Heart right ventricle (tissue), 16 donors: Measurements from ENCODE around the gene SRP14. TPM values are rescaled to one million over a fixed set of nuclear protein-coding genes. Genes with fewer than 3 reads are reported as not detected.

ENCODE experiments used
- ATAC-seq, 8 donors: fragments of 200-7000 bp; cut with Tn5 transposase; one replicate each; pipeline ENCODE4 v1.9.1; 2020; ENCODE audit warnings: mild to moderate bottlenecking in 8 of 8, moderate library complexity in 8 of 8, moderate number of reproducible peaks in 1 of 8
- DNase-seq, 2 donors: peaks; one replicate each; pipeline ENCODE4 v3.0.0-alpha.2; 2020
- H3K27ac ChIP-seq, 10 donors: fragments of 200-600 bp; sonication (generic) in 2 of 10; one replicate each; pipeline versions ENCODE4 v1.5.0 to v1.8.0; 2020 to 2022; ENCODE audit warnings: mild to moderate bottlenecking in 3 of 10
- H3K27me3 ChIP-seq, 7 donors: fragments of 200-600 bp; one replicate each; pipeline ENCODE4 v1.8.0; 2021 to 2022; ENCODE audit warnings: mild to moderate bottlenecking in 2 of 7
- H3K36me3 ChIP-seq, 9 donors: fragments of 200-600 bp; sonication (generic) in 1 of 9; one replicate each; pipeline versions ENCODE4 v1.5.0 to v1.8.0; 2020 to 2022; ENCODE audit warnings: mild to moderate bottlenecking in 2 of 9
- H3K4me1 ChIP-seq, 9 donors: fragments of 200-600 bp; sonication (generic) in 1 of 9; one replicate each; pipeline versions ENCODE4 v1.5.0 to v1.8.0; 2020 to 2022; ENCODE audit warnings: mild to moderate bottlenecking in 4 of 9
- H3K4me3 ChIP-seq, 10 donors: fragments of 200-600 bp; sonication (generic) in 2 of 10; one replicate each; pipeline versions ENCODE4 v1.5.0 to v1.8.0; 2020 to 2022; ENCODE audit warnings: mild to moderate bottlenecking in 7 of 10, moderate library complexity in 2 of 10
- H3K9me3 ChIP-seq, 11 donors: fragments of 200-600 bp in 10 of 11; sonication (generic) in 2 of 11; one replicate each; pipeline versions ENCODE4 v1.5.0 to v1.8.0; 2013 to 2022; ENCODE audit warnings: mild to moderate bottlenecking in 2 of 11, control low read depth in 1 of 11, moderate library complexity in 1 of 11
- CTCF ChIP-seq, 9 donors: fragments of 200-600 bp; sonication (generic) in 2 of 9; IDR thresholded peaks; one replicate each; pipeline versions ENCODE4 v1.5.0 to v1.8.0; 2021 to 2022; ENCODE audit warnings: antibody characterized with exemption in 9 of 9, mild to moderate bottlenecking in 5 of 9, moderate library complexity in 1 of 9
- WGBS, 2 donors: extraction: QIAGEN DNeasy Blood & Tissue Kit; methylation state at CpG; one replicate each; pipeline ENCODE4 v1.1.7; 2013; ENCODE audit warnings: inconsistent platforms in 1 of 2; 5-methylcytosine and 5-hydroxymethylcytosine counted together
- intact Hi-C, 10 donors: fragments of 100-400 bp; cut with DNase I; formaldehyde crosslinking; loops; one replicate each; pipeline versions ENCODE4 v1.11.1 to v1.14.2; 2022
- polyA plus RNA-seq, 2 donors: library from polyadenylated mRNA; stranded (reverse); fragments of 200-250 nt; gene quantifications; one replicate each; pipeline ENCODE4 v1.2.3, GENCODE V29; 2013
- total RNA-seq, 10 donors: library from RNA; stranded (reverse); fragmentation: NEBNext Ultra II Directional in 3 of 10; extraction: Animal tissue kit (Norgen Biotek cat#: 25700) in 3 of 10; gene quantifications; one replicate each; pipeline versions ENCODE4 v1.2.1 to v1.2.4, GENCODE V29; 2021 to 2023
- donor health status: Arrhythmogenic right ventricular cardiomyopathy.
- donor health status: ischemic (EF 13 %, LVEDD 7.1; RV severe dilation, severe dysfunction).
- donor health status: healthy with polysubstance abuse.
- donor health status: DM: no; HTN: yes; CAD: no.
- donor health status: DM: no; HTN: no; CAD: no.
- donor health status: ischemic (EF 25% LVEDD 6.9; RV normal size, moderate dysfunction).
- donor health status: ischemic (EF 25% LVEDD 5.7; RV mildly dilated, moderate dysfunction).
- donor health status: healthy.
- donor health status: DM: yes; HTN: yes; CAD: no.
- donor health status: Ischemic cardiomyopathy.
- donor health status: ischemic (EF 35%, LVEDD 5.7; RV mildly dilated, moderate dysfunction).
- donor health status: nonischemic (EF 11% LVEDD 7.7; RV severe dilation, severe dysfunction).
- donor health status: DM: yes; HTN: yes; CAD: no.
- donor health status: PGD.
- donor health status: ischemic (EF 29% LVEDD 5.4; RV normal size, mild dysfunction).
- donor health status: nonischemic (EF 23%, LVEDD 6.1; RV moderate dilation, normal function).

The SRP14 gene
- total and polyA plus RNA-seq, 12 donors, result 189 to 699 (median 216) TPM

DNA sequence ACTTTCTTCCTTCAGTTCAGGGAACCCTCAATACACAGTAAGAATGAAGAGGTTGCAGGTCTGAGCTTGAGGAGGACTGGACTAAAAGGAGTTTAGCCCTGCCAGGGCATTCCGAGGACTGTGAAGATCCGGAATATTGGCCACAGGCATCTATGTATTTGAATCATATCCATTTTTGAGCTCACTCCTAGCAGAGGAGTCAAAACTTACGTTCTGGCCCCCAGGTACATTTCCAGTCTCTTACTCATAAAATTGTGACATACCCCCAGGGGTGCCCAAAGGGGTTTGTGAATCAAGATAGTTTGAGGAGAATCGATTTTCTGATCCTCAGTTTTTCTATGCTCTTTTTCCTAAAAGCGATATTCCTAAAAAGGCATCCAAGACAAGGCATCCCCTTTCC, 27.6 kb upstream of the SRP14 start:
- H3K27ac ChIP-seq, result no peak overlapping the region
- intact Hi-C loops, result loop anchor here in 1 of 10 donors (5.0 kb wide), 1 partner anchor 36 kb away; no protein-coding TSS in a partner anchor
- H3K4me1 ChIP-seq, result peaks cover 12 to 37% (median 24%) of the 10 kb centered on the region in 9 donors
- no peak for DNase-seq
- H3K9me3 ChIP-seq, result no peaks in the 10 kb centered on the region
- TF ChIP-seq CTCF (IDR thresholded peaks at IDR 0.05), result no peak
- no peak for ATAC-seq
- H3K4me3 ChIP-seq, result no peak overlapping the region
- 94 to 96% methylated on average over 5 of the region's 5 CpGs for WGBS, 2 donors
- peaks cover 0 to 17% (median 0%) of the 10 kb centered on the region in 9 donors for H3K36me3 ChIP-seq
- H3K27me3 ChIP-seq, result no peaks in the 10 kb centered on the region

DNA sequence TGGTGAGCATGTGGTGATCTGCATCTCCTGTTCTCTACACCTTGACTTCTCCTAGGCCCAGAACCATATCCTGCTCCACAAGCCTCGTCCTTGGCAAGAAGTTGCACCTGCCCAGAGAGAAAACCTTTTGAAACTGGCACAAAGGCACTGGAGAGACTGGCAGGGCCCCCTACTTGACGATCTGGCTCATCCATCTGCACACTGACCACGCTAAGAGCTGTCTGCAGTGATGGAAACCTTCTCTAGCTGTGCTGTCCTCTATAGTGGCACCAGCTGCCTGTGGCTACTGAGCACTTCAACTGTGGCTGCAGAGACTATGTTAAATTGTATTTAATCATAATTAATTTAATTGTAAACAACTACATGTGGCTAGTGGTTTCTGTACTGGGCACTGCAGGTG, 26.2 kb upstream of the SRP14 start:
- peaks cover 0 to 22% (median 0%) of the 10 kb centered on the region in 9 donors for H3K36me3 ChIP-seq
- ATAC-seq (no peak), DNase-seq (no peak)
- H3K27ac ChIP-seq, result no peak overlapping the region
- WGBS, 2 donors, result 81 to 85% methylated on average over 3 of the region's 3 CpGs
- intact Hi-C loops, result loop anchor here in 1 of 10 donors (5.0 kb wide), 1 partner anchor 37 kb away; no protein-coding TSS in a partner anchor
- H3K27me3 ChIP-seq, result no peaks in the 10 kb centered on the region
- H3K4me1 ChIP-seq, result peaks cover 12 to 35% (median 24%) of the 10 kb centered on the region in 9 donors
- no peaks in the 10 kb centered on the region for H3K9me3 ChIP-seq
- no peak for TF ChIP-seq CTCF (IDR thresholded peaks at IDR 0.05)
- H3K4me3 ChIP-seq, result no peak overlapping the region

DNA sequence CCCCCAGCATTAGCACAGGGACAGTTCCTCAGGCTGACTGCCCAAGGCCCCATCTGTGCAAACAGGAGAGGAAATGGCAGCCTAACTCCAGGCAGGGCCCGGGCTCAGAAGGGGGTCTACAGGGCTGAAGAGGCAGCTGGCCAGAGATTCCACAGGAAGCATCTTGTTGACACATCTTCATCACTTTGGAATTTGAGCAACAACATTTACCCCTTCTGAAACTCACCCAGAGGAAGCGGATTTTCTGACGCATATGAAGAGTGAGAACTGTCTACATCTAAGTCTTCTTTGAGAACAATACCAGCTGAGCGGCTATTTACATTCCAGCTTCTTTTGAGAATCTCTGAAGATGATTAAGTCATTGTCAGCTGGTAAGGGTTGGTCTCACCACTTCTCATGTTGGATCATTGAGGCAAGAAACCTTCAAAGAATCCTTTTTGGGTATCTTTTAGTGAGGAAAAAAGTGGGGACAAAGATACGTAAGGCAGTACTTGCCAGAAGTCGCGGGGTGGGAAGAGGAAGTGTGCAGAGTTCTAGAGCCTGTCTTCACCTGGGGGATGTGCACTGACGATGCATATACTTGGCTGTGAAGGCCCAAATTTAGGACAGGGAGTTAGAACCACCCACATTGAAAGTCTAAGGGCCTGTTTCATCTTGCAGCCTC, 25.4 kb upstream of the SRP14 start:
- no peak for DNase-seq
- peaks cover 7 to 27% (median 15%) of the 10 kb centered on the region in 9 donors for H3K4me1 ChIP-seq
- H3K36me3 ChIP-seq, result peaks cover 0 to 23% (median 0%) of the 10 kb centered on the region in 9 donors
- no peak overlapping the region for H3K27ac ChIP-seq
- no peak for TF ChIP-seq CTCF (IDR thresholded peaks at IDR 0.05)
- ATAC-seq, result no peak
- intact Hi-C loops, result loop anchor here in 3 of 10 donors (5.0 kb wide), 3 partner anchors 38 to 363 kb away; partner anchors contain the start of gene BMF (in 1 of the 3)
- 71 to 75% methylated on average over 8 of the region's 8 CpGs for WGBS, 2 donors
- no peak overlapping the region for H3K4me3 ChIP-seq
- H3K27me3 ChIP-seq, result no peaks in the 10 kb centered on the region
- no peaks in the 10 kb centered on the region for H3K9me3 ChIP-seq

DNA sequence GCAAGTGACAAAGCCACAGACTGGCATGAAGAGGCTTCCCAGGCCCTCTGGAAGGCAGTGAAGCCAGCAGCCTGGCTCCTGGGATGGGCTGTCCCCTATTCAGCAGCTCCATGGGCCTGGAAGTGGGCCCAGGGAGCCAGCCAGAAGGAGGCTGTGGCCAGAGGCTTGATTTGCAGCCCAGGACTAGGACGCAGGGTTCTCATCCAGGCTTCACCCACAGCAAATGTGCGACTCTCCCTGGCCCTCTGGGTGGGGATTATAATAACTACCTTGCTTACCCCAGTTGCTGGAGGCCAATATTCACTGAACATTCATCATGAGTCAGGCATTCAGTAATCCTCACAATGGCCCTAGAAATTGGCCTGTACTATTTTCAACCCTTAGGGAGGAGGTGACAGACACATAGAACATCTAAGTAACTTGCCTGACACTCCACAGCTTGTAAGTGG, 24.6 kb upstream of the SRP14 start:
- H3K36me3 ChIP-seq, result peaks cover 0 to 23% (median 0%) of the 10 kb centered on the region in 9 donors
- no peak overlapping the region for H3K4me3 ChIP-seq
- H3K4me1 ChIP-seq, result peaks cover 0 to 27% (median 8%) of the 10 kb centered on the region in 9 donors
- H3K27ac ChIP-seq, result peak overlapping the region in 2 of 10 donors; percentile 29 to 39
- intact Hi-C loops, result loop anchor here in 3 of 10 donors (5.0 kb wide), 3 partner anchors 39 to 364 kb away; partner anchors contain the start of gene BMF (in 1 of the 3)
- peak in 1 of 2 donors; percentile 48 for DNase-seq
- H3K9me3 ChIP-seq, result no peaks in the 10 kb centered on the region
- peak; percentile 22 to 95 (median 73) for ATAC-seq
- no peak for TF ChIP-seq CTCF (IDR thresholded peaks at IDR 0.05)
- H3K27me3 ChIP-seq, result no peaks in the 10 kb centered on the region
- WGBS, 2 donors, result 76 to 87% methylated on average over 2 of the region's 2 CpGs
